ENCODE measurements around the gene RCOR1.

- TF ChIP-seq, protein P1, sequence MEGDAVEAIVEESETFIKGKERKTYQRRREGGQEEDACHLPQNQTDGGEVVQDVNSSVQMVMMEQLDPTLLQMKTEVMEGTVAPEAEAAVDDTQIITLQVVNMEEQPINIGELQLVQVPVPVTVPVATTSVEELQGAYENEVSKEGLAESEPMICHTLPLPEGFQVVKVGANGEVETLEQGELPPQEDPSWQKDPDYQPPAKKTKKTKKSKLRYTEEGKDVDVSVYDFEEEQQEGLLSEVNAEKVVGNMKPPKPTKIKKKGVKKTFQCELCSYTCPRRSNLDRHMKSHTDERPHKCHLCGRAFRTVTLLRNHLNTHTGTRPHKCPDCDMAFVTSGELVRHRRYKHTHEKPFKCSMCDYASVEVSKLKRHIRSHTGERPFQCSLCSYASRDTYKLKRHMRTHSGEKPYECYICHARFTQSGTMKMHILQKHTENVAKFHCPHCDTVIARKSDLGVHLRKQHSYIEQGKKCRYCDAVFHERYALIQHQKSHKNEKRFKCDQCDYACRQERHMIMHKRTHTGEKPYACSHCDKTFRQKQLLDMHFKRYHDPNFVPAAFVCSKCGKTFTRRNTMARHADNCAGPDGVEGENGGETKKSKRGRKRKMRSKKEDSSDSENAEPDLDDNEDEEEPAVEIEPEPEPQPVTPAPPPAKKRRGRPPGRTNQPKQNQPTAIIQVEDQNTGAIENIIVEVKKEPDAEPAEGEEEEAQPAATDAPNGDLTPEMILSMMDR (conservative IDR thresholded peaks at IDR 0.05; ENCODE audit: low read depth, low read length): 0 out of 2 replicates have a peak, but pooled peaks have one; percentile 34
- no peak for TF ChIP-seq EZH2 (IDR thresholded peaks at IDR 0.05; ENCODE audit: borderline replicate concordance, low read depth, low read length, poor library complexity, severe bottlenecking)
Observed at GRCh38 chr14:102590667-102591099, 1.8 kb upstream of the RCOR1 start.
